GM04503 (cell line): ENCODE results near the gene FIP1L1.
"Not testable (repeated sequence)": the region's sequence is repeated elsewhere in the genome, so short reads cannot be mapped to it uniquely, and the experiment has no call there.

ENCODE experiments used
- DNase-seq: peaks from one replicate; pipeline ENCODE4 v3.0.0-alpha.2; 2012; ENCODE audit warnings: low read depth

Gene FIP1L1, protein sequence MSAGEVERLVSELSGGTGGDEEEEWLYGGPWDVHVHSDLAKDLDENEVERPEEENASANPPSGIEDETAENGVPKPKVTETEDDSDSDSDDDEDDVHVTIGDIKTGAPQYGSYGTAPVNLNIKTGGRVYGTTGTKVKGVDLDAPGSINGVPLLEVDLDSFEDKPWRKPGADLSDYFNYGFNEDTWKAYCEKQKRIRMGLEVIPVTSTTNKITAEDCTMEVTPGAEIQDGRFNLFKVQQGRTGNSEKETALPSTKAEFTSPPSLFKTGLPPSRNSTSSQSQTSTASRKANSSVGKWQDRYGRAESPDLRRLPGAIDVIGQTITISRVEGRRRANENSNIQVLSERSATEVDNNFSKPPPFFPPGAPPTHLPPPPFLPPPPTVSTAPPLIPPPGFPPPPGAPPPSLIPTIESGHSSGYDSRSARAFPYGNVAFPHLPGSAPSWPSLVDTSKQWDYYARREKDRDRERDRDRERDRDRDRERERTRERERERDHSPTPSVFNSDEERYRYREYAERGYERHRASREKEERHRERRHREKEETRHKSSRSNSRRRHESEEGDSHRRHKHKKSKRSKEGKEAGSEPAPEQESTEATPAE

DNA sequence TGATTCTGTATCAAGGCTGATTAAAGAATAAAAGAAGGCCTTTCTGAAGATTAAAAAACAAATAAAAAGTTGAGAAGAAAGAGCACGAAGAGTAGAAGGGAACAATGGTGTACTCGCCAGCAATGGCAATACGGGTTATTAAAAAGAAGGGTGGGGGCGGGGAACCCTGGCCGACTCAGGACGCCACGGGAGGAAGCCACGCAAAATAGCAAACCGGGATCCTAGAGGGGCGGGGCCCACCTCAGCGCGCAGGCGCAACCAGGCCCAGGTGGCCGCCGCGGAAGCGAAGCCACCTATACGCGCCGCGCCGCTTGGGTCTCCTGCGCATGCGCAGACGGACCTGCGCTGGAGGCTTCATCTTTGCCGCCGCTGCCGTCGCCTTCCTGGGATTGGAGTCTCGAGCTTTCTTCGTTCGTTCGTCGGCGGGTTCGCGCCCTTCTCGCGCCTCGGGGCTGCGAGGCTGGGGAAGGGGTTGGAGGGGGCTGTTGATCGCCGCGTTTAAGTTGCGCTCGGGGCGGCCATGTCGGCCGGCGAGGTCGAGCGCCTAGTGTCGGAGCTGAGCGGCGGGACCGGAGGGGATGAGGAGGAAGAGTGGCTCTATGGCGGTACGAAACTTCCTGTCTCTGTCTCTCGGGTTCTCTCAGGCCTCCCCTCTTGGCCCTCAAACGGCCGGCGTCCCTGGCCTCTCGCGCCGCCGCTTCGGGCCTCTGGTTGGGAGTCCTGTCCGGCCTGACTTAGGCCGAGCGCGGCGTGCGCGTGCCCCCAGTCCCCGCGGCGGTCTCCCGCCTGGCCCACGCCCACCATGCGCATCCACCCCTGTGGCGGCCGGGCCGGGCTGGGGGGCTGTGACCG is at the start of gene FIP1L1:
FIP1L1 (plus strand) TSS at position 323 of the 852 bp plus-strand sequence; CDS start at position 521, 198 bp downstream.
- peak; percentile 39 for DNase-seq

DNA sequence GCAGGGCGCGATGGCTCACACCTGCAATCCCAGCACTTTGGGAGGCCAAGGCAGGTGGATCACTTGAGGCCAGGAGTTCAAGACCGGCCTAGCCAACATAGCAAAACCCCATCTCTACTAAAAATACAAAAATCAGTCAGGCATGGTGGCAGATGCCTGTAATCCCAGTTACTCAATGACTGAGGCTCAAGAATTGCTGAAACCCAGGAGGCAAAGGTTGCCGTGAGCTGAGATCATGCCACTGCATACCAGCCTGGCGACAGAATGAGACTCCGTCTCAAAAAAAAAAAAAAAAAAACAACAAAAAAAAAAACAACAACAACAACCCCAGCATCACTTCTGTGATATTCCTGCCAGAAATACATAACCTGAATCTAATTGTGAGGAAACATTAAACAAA is 42.5 kb upstream of the FIP1L1 start:
- DNase-seq, result not testable (repeated sequence)

DNA sequence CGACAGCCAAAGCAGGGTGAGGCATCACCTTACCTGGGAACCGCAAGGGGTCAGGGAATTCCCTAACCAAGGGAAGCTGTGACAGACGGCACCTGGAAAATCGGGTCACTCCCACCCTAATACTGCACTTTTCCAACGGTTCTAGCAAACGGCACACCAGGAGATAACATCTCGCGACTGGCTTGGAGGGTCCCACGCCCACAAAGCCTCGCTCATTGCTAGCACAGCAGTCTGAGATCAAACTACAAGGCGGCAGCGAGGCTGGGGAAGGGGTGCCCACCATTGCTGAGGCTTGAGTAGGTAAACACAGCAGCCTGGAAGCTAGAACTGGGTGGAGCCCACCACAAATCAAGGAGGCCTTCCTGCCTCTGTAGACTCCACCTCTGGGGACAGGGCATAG is 37.3 kb upstream of the FIP1L1 start:
- not testable (repeated sequence) for DNase-seq

DNA sequence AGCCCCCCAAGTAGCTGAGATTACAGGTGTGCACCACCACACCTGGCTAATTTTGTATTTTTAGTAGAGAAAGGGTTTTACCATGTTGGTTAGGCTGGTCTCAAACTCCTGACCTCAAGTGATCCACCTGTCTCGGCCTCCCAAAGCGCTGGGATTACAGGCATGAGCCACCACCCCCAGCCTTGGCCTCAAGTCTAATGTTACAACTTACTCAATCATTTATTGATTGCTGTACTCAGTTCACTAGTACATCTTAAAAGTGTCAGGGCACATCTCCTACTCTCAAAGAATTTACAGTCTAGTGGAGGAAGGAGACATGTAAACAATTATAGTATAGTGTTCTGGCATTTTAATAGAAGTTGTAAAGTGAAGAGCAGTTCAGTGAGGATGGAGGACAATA is 31.0 kb upstream of the FIP1L1 start:
- not testable (repeated sequence) for DNase-seq

DNA sequence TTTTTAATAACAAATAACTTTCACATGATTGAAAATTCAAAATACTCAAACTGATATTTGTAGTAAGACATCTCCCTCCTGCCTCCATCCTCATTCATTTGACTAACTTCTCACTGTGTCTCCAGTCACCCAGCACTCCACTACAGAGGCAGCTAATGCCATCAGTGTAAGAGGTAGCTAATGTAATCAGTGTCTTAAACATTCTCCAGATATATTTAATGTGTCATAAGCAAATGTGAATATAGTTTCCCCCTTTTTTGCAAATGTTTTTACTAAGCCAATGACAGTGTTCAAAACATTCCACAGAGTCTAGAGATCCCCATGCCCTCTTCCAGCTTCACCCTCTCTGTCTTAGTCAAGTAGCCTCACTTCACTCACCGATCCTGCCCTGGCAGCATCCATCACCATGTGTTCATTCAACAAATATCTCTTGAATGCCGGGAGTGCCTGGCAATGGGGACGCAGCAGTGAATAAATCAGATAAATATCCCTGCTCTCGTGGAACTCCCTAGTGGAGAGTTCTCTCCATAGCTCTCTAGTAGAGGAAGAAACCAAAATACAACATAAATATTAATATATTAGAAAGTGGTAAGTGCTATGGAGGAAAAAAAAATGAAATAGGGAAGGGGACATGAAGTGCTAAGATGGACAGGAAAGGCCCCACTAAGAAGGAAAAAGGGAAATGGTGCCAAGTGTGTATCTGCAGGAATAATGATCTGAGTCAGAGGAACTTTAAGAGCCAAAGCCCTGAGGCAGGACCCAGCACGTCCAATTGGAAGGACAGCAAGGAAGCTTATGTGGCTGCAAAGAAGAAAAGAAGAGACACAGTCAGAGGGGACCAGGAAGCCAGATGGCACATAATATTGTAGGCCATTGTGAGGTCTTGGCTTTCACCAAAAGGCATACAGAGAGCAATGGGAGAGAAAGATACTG is 30.3 kb upstream of the FIP1L1 start:
- peak; percentile 52 for DNase-seq

DNA sequence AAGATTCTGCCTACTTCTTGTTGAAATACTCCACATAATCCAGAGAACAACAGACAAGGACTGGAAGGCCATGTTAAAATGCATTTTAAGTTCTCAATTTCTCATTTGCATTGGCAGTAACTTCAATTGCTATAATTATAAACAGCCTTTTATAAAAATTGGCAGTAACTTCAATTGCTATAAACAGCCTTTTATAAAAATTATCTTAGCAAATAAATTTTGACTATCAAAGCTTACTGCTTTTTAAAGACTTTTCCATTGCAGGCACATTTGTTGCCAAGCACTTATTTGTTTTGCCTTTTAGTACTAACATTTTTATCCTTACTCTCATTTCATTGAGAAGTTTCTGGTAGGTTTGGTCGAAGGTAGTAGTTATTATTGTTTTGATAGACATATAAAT is 29.4 kb upstream of the FIP1L1 start:
- no peak for DNase-seq

DNA sequence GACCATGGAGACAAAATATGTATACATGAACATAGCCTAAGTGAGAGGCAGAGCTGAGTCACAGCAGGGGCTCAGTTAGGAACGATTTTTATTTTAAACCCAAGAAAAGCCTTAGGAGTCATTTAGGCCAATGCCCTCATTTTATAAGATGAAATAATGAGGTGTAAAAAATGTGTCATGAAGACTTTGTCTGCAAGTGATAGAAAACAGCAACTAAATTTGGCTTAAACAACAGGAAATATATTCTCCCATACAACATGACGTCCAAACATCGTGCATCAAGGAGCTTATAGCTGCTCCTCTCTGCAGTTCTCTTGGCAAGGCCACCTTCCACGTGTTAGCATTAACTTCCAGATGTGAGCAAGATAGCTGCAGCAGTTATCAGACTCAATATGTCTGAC is 28.4 kb upstream of the FIP1L1 start:
- DNase-seq, result no peak

DNA sequence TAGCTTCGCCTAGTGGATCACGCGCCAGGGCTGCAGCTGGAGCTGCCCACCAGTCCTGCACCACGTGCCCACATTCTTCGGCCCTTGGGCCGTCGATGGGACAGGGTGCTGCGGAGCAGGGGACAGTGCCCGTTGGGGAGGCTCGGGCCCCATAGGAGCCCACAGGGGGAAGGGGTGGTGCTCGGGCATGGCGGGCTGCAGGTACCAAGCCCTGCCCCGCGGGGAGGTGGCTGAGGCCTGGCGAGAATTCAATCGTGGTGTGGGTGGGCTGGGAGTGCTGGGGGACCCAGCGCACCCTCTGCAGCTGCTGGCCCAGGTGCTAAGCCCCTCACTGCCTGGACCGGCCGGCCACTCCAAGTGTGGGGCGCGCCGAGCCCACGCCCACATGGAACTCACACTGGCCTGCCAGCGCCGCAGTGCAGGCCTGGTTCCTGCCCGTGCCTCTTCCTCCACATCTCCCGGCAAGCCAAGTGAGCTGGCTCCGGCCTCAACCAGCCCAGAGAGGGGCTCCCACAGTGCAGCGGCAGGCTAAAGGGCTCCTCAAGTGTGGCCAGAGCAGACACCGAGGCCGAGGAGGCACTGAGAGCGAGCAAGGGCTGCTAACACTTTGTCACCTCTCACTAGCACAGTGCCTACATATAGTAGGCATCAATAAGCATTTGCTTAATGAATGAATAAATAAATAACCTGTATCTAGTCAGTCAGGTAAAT is 23.3 kb upstream of the FIP1L1 start:
- no peak for DNase-seq

DNA sequence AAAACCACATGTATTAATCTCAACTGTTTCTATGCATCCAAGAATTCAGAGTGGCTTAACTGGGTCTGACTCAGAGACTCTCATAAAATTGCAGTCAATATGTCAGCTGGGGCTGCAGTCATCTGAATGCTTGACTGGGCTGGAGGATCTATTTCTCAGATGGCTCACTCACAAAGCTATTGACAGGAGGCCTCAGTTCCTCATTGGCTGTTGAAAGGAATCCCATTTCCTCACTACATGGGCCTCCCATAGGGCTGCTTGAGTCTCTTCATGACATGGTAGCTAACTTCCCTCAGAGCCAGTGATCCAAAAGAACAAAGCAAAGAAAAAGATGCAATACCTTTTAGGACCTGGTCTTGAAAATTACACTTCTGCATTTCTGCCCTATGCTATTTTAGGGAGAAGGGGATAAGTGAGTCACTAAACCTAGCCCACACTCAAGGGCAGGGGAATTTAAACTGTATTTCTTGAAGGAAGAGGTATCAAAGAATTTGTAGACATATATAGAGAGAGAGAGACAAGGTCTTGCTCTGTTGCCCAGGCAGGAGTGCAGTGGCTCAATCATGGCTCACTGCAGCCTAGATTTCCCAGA is 21.4 kb upstream of the FIP1L1 start:
- DNase-seq, result no peak

DNA sequence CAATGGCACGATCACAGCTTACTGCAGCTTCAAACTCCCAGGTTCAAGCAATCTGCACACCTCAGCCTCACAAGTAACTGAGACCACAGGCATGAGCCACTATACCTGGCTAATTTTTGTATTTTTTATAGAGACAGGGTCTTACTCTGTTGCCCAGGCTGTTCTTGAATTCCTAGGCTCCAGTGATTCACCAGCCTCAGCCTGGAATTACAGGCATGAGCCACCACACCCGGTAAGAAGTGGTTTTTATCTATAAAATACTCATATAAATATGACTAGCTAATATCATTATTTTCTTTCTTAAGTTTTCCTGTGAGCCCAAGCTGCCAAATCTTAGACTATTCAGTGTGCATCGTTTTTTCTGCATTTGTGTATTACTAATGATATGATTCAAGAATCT is 16.0 kb upstream of the FIP1L1 start:
- no peak for DNase-seq

DNA sequence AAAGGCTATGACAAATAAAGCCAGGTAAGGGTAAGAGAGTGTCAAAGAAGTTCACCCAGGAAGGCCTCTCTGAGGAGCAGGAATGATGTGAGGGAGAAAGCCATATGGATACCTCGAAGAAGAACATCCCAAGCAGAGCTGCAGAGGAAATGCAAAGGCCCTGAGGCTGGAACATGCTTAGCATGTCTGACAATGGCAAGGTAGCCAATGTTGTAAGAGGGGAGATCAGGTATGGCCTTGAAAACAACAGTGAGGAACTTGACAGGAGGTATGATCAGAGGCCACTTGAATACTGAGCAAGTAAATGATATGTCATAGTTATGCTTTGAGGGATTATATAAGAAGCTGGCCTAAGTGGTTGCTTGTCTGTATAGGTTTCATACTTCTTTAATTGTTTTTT is 15.3 kb upstream of the FIP1L1 start:
- no peak for DNase-seq

DNA sequence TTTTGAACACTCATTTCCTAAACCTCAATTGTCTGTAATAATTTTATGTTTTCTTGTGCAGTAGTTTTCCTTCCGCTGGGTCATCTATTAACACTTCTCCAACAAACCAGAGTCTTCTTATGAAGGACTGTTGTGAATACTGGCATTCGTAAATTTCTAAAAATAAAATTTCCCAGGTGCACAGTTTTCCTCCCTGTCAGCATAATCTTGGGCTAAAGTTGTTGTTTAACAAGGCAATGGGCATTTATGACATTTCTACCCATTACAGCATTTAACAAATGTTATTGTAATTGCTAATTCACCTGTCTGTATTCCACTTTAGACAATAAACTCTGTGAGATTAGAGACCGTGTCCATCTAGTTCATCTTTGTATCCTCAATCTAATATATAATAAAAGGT is 12.8 kb upstream of the FIP1L1 start:
- no peak for DNase-seq

DNA sequence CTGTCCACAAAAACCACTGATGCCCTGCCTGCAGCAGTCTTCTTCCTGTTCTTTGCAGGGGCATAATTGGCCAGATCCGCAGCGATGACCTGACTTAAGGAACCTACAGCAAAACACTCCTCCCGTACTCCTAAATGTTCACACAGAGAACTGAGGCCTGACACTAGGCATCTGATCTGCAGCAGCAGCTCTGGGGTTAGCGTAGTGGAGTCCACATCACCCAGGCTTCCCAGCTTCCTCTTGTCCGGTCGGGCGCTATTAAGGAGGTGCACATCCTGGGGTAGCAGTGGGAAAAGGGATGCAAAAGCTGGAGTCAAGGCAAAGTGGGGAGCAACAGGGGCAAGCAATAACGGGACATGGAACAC is 12.3 kb upstream of the FIP1L1 start:
- no peak for DNase-seq

DNA sequence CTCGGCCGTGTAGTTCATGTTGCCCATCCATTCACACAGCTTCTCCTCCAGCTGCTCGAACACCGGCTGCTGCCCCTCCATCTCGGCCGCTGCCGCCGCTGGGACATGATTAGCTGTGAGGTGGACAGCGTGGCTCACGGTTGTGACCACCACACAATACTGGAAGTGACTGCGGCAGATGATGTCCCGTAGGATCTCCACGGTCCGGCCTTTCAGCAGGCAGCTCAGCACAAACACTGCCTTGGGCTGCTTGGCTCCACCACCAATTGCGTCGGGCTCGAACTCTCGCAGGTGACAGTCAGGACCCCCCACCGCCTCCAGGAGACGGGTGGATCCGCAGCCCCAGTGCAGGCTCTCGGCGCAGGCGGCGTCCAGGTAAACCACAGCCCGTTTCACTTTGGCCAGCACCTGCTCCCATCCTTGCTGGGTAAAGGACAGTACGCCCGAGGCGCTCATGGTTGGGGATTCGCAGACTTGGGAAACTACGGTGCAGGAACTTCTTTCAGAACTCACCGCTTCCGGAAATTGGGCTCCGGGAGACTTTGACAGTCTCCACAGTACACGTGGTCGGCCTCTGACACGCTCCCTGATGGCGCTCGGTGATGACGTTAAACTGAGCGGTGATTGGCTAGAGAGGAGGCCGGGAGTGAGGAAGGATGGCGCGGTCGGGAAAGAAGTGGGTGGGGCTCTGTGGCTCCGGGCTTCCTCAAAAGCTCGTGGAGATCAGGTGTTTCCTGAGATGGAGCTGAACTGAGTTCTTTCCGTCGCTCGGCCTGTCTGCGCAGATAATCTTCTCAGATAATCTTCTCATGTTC is 11.7 kb upstream of the FIP1L1 start, which contains the start of gene SCFD2:
SCFD2 (minus strand) TSS at position 576 of the 815 bp plus-strand sequence.
- peak; percentile 88 for DNase-seq

DNA sequence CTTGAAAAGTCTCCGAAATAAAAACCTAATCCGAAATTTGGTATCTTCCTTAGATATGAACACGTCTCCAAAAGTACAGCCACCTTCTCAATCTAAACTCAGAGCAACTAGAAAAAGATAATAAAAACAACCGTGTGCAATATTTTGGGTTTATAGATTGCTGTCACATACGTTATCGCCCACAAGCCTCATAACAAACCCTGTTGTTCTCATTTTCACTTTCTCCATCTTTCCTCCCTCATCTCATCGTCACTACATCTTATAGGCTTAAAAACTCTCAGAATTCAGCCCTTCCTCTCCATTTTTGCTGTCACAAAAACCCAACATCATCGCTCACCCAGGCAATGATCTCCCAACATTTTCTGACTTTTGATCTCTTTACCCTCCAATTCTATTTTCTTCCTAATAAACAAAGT is 11.1 kb upstream of the FIP1L1 start:
- no peak for DNase-seq

DNA sequence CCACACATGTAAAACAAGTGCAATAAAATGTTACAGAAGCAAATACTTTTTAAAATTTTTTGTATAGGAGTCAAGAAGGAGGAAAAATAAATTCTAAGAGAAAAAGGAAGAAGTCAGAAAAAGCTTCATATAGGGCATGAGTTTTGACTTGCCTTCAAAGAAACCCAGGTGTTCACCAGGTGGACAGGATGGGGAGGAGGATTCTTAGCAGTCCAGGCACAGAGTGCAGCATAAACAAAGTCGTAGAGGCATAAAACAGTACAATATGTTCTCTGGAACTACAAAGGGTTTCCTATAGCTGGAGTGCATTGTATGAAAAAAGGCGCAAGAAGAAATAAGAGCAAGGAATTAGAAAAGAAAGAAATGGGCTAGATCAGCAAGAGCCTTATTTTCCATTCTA is 9.7 kb upstream of the FIP1L1 start:
- no peak for DNase-seq

DNA sequence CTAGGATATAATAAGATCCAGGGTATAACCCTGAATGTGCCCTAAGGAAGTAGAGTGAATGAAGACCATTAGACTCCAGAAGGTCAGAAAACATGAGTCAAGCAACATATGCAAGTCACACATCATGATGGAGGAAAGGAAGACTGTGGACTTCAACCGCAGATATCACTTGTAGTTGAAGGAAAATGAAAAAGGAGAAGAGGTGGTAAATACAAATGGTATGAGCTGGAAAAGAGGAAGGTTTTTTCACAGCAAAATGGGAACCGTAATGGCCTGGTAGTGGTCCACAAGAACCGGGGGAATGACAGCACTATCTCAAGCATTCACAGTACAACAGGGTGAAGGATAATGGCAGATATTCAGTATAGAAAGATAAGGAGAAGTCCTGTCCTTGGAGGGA is 6.4 kb upstream of the FIP1L1 start:
- DNase-seq, result no peak

DNA sequence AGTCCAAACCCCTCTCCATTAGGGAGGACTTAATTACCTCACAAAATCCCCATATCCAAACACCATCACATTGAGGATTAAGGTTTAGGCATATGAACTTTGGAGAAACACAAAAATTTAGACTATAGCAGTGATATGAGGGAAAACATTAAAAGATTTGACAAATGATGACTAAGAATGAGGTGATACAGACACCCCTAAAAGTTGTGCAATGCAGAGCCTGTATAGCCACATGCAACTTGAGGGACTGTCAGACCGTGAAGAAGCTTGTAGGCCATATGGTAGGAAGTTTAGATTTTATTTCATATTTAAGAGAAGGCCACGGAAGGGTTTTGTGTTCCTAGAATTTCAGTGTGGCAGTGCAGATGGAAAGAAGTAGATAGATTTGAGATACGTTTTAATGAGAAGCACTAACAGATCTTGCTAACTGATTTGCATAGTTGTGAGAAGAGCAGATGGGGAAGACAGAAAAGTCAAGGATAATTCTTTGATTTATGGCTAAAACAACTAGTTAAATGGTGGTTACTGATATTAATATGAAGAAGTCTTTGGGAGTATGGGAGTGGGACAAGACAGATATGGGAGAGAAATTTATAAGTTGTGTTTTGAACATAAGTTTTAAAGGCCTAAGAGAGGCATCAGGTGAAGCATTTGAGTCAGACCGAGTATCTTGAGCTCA is 5.5 kb upstream of the FIP1L1 start:
- no peak for DNase-seq

DNA sequence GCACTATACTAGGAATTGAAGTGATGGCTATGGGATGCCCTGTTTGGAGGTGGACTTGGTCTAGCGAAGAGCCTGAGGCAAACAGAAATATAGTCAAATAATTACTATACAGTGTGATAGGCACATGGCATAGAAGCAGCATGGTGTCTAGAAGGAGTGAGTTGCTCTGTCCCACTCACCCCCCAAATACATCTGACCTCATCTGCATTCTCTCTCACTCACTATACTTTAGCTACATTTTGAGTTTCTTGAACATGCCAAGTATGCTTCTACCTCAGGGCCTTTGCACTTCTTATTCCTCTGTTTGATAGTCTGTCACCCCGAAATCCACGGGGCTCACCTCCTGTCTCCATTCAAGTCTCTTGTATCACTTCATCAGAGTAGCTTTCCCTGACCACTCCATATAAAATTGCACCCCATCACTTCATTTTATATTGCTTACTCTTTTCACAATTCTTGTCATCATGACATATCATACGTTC is 2.6 kb upstream of the FIP1L1 start:
- no peak for DNase-seq
